GM12878 (cell line): ENCODE results near the gene CCDC9B. TPM values are rescaled to one million over a fixed set of nuclear protein-coding genes. Genes with fewer than 3 reads are reported as not detected.

Experiments used
- ATAC-seq: fragments of 200-7000 bp; cut with Tn5 transposase; 3 replicates; pipeline ENCODE4 v1.9.1; 2020; ENCODE audit warnings: mild to moderate bottlenecking, moderate library complexity
- BruUV-seq: library from RNA; stranded (reverse); fragments of 400-500 nt; replicated peaks from 2 replicates; lab custom pipeline; 2021; lab: Mats Ljungman, UMichigan
- CTCF ChIA-PET: fragments of 300-600 bp; sonication (Branson Sonifier 250); formaldehyde crosslinking; extraction: SDS; loops from one replicate; lab custom pipeline; 2021; ENCODE audit warnings: inconsistent platforms; lab: Yijun Ruan, JAX
- POLR2A ChIA-PET: fragments of 350-600 bp; formaldehyde crosslinking; extraction: SDS; loops from one replicate; lab custom pipeline; 2021; ENCODE audit warnings: inconsistent platforms; lab: Charles Lee
- RAD21 ChIA-PET: fragments of 300-600 bp; sonication (Branson Sonifier 250); formaldehyde crosslinking; loops from one replicate; lab custom pipeline; 2023; ENCODE audit warnings: antibody characterized with exemption; ENCODE audit not compliant: unreplicated experiment; lab: Charles Lee
- SMC1A ChIA-PET: fragments of 300-600 bp; sonication (Branson Sonifier 250); formaldehyde crosslinking; loops from one replicate; lab custom pipeline; 2023; ENCODE audit not compliant: unreplicated experiment, uncharacterized antibody; lab: Charles Lee
- DNase-seq: peaks from one replicate; pipeline ENCODE4 v3.0.0-alpha.2; 2011; ENCODE audit warnings: low read depth, low spot score
- FAIRE-seq: peaks from 3 replicates; lab custom pipeline; 2011; peaks lifted over from hg19 to GRCh38; lab: Jason Lieb, UNC
- H2AFZ ChIP-seq: 2 replicates; pipeline ENCODE4 v1.6.0; 2011; ENCODE audit warnings: low read depth, low read length, control low read depth; ENCODE audit not compliant: control insufficient read depth
- H3K27ac ChIP-seq: 2 replicates; pipeline ENCODE4 v1.5.1; 2011; ENCODE audit warnings: control low read depth; ENCODE audit not compliant: control insufficient read depth, insufficient read depth
- H3K27me3 ChIP-seq, 2 experiments: replicated peaks in 1 of 2; 2 replicates each; pipeline versions ENCODE4 v1.6.0 to v1.6.1; 2011; ENCODE audit warnings: low read length in 1 of 2; ENCODE audit not compliant: control insufficient read depth in 2 of 2, insufficient read depth in 2 of 2
- H3K36me3 ChIP-seq, 2 experiments: 2 replicates each; pipeline ENCODE4 v1.5.1; 2011; ENCODE audit warnings: low read length in 1 of 2; ENCODE audit not compliant: control insufficient read depth in 2 of 2, insufficient read depth in 2 of 2
- H3K4me1 ChIP-seq: 2 replicates; pipeline ENCODE4 v1.6.1; 2011; ENCODE audit warnings: mild to moderate bottlenecking, low read length, moderate library complexity, mixed read lengths; ENCODE audit not compliant: control insufficient read depth, insufficient read depth
- H3K4me2 ChIP-seq: 2 replicates; pipeline ENCODE4 v1.6.0; 2011; ENCODE audit warnings: control low read depth; ENCODE audit not compliant: control insufficient read depth, insufficient read depth
- H3K4me3 ChIP-seq: fragments of 200-600 bp; sonication (generic); 2 replicates; pipeline ENCODE4 v1.5.1; 2016
- H3K79me2 ChIP-seq: 2 replicates; pipeline ENCODE4 v1.6.0; 2011; ENCODE audit warnings: low read length; ENCODE audit not compliant: control insufficient read depth, insufficient read depth
- H3K9ac ChIP-seq: 2 replicates; pipeline ENCODE4 v1.8.0; 2011; ENCODE audit warnings: low read length, control low read depth, mixed read lengths; ENCODE audit not compliant: control insufficient read depth, insufficient read depth
- H3K9me3 ChIP-seq: replicated peaks from 3 replicates; pipeline ENCODE4 v1.5.1; 2011; ENCODE audit warnings: mild to moderate bottlenecking, low read length; ENCODE audit not compliant: control insufficient read depth, insufficient read depth
- H4K20me1 ChIP-seq: 2 replicates; pipeline ENCODE4 v1.6.0; 2011; ENCODE audit not compliant: control insufficient read depth, insufficient read depth
- CHD4 ChIP-seq: fragments of 200-600 bp; sonication (generic); IDR thresholded peaks from 2 replicates; pipeline ENCODE4 v1.6.1; 2016; ENCODE audit warnings: mild to moderate bottlenecking
- EP300 ChIP-seq, 2 experiments: fragments of 150-350 bp in 1 of 2; IDR thresholded peaks; 2 replicates each; pipeline ENCODE4 v1.6.1; 2011 to 2012; ENCODE audit warnings: low read depth in 2 of 2, low read length in 2 of 2, borderline replicate concordance in 1 of 2, improper control_type of control experiment in 1 of 2, inconsistent platforms in 1 of 2; ENCODE audit not compliant: control insufficient read depth in 1 of 2
- ESRRA ChIP-seq: IDR thresholded peaks from 2 replicates; pipeline ENCODE4 v1.6.1; 2012; ENCODE audit warnings: mild to moderate bottlenecking, low read length, improper control_type of control experiment
- KAT2A ChIP-seq: conservative IDR thresholded peaks from 2 replicates; pipeline ENCODE4 v1.6.1; 2011; ENCODE audit warnings: low read depth, low read length; ENCODE audit not compliant: control insufficient read depth
- MTA2 ChIP-seq: fragments of 450-650 bp; IDR thresholded peaks from 2 replicates; pipeline ENCODE4 v1.6.1; 2016; ENCODE audit warnings: low read depth, mild to moderate bottlenecking, moderate library complexity
- POU2F2 ChIP-seq: IDR thresholded peaks from 3 replicates; pipeline ENCODE4 v1.6.1; 2011; ENCODE audit warnings: low read depth, mild to moderate bottlenecking, low read length, borderline replicate concordance
- RBBP5 ChIP-seq: fragments of 200-600 bp; sonication (generic); conservative IDR thresholded peaks from 2 replicates; pipeline ENCODE4 v1.6.1; 2016
- SREBF1 ChIP-seq: IDR thresholded peaks from 2 replicates; pipeline ENCODE4 v1.6.1; 2012; ENCODE audit warnings: mild to moderate bottlenecking, low read length
- TARDBP ChIP-seq: IDR thresholded peaks from 2 replicates; pipeline ENCODE4 v1.6.1; 2016; ENCODE audit warnings: borderline replicate concordance
- WRNIP1 ChIP-seq: IDR thresholded peaks from 2 replicates; pipeline ENCODE4 v1.6.1; 2011; ENCODE audit warnings: low read depth, low read length, improper control_type of control experiment, borderline replicate concordance
- ZNF384 ChIP-seq: IDR thresholded peaks from 2 replicates; pipeline ENCODE4 v1.6.1; 2012; ENCODE audit warnings: low read depth, mild to moderate bottlenecking, low read length, improper control_type of control experiment, borderline replicate concordance
- WGBS: methylation state at CpG from one replicate; pipeline ENCODE4 v1.1.6; 2016; ENCODE audit warnings: low lambda C conversion rate; ENCODE audit not compliant: insufficient replicate concordance, insufficient coverage; ENCODE audit errors: missing lambda C conversion rate; 5-methylcytosine and 5-hydroxymethylcytosine counted together
- in situ Hi-C: fragments of 300-500 bp; cut with MboI; formaldehyde crosslinking; loops from 9 replicates; pipeline ENCODE4 v1.14.3; 2018; ENCODE audit warnings: mixed read lengths
- intact Hi-C: fragments of 100-400 bp; cut with micrococcal nuclease; formaldehyde crosslinking; loops from one replicate; pipeline ENCODE4 v1.14.2; 2022; ENCODE audit not compliant: unreplicated experiment
- polyA plus RNA-seq, 11 experiments: library from polyadenylated mRNA; depleted of rRNA in 4 of 11; unstranded in 6 of 11; stranded (reverse) in 5 of 11; fragments of >200 nt; fragmentation: Nextera tagmentation in 4 of 11; fragmentation: Illumina TruSeq in 1 of 11; extraction: Ambion mirVana in 4 of 11; extraction: Trizol in 1 of 11; gene quantifications; 1 replicate in 1 of 11; 2 replicates in 10 of 11; pipeline versions ENCODE4 v1.2.1 to v1.2.3, GENCODE V29; 2011 to 2016; ENCODE audit warnings: inconsistent platforms in 2 of 11, missing spikeins in 2 of 11, low read depth in 1 of 11
- total RNA-seq, 4 experiments: library from RNA; depleted of rRNA in 3 of 4; stranded (reverse); fragments of >200 nt in 3 of 4; fragmentation: Illumina TruSeq in 1 of 4; extraction: Trizol in 1 of 4; gene quantifications; 2 replicates each; pipeline versions ENCODE4 v1.2.1 to v1.2.3, GENCODE V29; 2013 to 2021
- TF ChIP-seq, protein P1 (sequence below): fragments of 450-650 bp; IDR thresholded peaks from 2 replicates; pipeline ENCODE4 v1.6.1; 2017; ENCODE audit warnings: borderline replicate concordance
- TF ChIP-seq, protein P2 (sequence below): IDR thresholded peaks from 2 replicates; pipeline ENCODE4 v1.6.1; 2012; ENCODE audit warnings: improper control_type of control experiment, low read depth, low read length; ENCODE audit not compliant: insufficient replicate concordance

Gene CCDC9B
- total and polyA plus RNA-seq, 10 of the 15 experiments (the other 5 are each of a cell fraction or from before 2014, with no cell fraction given): 0.01 to 0.08 (median 0.03) TPM; not detected in 6

DNA sequence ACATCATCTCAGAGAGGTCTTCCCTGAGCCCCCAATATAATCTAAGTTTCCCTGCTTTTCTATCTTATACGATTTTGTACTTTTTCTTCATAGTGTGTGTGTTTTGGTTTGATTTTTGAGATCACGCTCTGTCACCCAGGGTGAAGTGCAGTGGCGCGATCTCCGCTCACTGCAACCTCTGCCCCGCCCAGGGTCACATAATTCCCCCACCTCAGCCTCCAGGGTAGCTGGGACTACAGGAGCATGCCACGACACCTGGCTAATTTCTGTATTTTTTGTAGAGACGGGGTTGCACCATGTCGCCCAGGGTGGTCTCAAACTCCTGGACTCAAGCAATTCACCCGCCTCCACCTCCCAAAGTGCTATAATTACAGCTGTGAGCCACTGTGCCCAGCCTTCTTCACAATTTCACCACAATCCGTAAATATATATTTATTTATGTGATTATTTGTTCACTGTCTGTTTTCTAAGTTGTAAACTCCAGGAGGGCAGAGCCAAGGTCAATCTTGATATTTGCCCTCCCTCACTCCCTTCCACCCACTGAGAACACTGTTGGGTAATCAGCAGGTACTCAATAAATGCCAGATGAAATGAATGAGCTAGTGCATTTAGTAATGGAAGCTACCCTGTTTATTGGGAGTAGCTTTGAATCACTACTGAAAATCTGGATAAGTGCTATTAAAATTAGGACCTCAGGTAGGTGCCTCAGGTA lies 41.2 kb upstream of the CCDC9B start (continued):
- TF ChIP-seq ESRRA (no peak), EP300 (IDR thresholded peaks at IDR 0.05; ENCODE audit: borderline replicate concordance in 1 of 2, control insufficient read depth in 1 of 2, low read depth in 2 of 2, low read length in 2 of 2) (no peak), TARDBP (no peak), RBBP5 (no peak), MTA2 (no peak), SREBF1 (no peak), ZNF384 (no peak)
- TF ChIP-seq, protein P1, sequence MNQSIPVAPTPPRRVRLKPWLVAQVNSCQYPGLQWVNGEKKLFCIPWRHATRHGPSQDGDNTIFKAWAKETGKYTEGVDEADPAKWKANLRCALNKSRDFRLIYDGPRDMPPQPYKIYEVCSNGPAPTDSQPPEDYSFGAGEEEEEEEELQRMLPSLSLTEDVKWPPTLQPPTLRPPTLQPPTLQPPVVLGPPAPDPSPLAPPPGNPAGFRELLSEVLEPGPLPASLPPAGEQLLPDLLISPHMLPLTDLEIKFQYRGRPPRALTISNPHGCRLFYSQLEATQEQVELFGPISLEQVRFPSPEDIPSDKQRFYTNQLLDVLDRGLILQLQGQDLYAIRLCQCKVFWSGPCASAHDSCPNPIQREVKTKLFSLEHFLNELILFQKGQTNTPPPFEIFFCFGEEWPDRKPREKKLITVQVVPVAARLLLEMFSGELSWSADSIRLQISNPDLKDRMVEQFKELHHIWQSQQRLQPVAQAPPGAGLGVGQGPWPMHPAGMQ: no peak

GRCh38 chr15:40380636-40381035 lies 39.9 kb upstream of the CCDC9B start:
- intact Hi-C loops: no loop called here
- H3K79me2 ChIP-seq: peaks cover 24% of the 10 kb centered on the region
- H3K36me3 ChIP-seq: 0 out of 4 replicates have a peak, but pooled peaks cover 0 to 3% of the 10 kb centered on the region in 2 experiments
- SMC1A ChIA-PET: no interaction called here
- TF ChIP-seq, protein P2, sequence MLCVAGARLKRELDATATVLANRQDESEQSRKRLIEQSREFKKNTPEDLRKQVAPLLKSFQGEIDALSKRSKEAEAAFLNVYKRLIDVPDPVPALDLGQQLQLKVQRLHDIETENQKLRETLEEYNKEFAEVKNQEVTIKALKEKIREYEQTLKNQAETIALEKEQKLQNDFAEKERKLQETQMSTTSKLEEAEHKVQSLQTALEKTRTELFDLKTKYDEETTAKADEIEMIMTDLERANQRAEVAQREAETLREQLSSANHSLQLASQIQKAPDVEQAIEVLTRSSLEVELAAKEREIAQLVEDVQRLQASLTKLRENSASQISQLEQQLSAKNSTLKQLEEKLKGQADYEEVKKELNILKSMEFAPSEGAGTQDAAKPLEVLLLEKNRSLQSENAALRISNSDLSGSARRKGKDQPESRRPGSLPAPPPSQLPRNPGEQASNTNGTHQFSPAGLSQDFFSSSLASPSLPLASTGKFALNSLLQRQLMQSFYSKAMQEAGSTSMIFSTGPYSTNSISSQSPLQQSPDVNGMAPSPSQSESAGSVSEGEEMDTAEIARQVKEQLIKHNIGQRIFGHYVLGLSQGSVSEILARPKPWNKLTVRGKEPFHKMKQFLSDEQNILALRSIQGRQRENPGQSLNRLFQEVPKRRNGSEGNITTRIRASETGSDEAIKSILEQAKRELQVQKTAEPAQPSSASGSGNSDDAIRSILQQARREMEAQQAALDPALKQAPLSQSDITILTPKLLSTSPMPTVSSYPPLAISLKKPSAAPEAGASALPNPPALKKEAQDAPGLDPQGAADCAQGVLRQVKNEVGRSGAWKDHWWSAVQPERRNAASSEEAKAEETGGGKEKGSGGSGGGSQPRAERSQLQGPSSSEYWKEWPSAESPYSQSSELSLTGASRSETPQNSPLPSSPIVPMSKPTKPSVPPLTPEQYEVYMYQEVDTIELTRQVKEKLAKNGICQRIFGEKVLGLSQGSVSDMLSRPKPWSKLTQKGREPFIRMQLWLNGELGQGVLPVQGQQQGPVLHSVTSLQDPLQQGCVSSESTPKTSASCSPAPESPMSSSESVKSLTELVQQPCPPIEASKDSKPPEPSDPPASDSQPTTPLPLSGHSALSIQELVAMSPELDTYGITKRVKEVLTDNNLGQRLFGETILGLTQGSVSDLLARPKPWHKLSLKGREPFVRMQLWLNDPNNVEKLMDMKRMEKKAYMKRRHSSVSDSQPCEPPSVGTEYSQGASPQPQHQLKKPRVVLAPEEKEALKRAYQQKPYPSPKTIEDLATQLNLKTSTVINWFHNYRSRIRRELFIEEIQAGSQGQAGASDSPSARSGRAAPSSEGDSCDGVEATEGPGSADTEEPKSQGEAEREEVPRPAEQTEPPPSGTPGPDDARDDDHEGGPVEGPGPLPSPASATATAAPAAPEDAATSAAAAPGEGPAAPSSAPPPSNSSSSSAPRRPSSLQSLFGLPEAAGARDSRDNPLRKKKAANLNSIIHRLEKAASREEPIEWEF: no peak
- TF ChIP-seq POU2F2 (no peak), CHD4 (no peak), KAT2A (no peak), WRNIP1 (no peak)
- CTCF ChIA-PET: interaction anchor here (1.0 to 1.5 kb wide), 2 partner anchors 9 to 27 kb away, joined by 4 read pairs; no protein-coding TSS in a partner anchor
- no TSS peak for BruUV-seq
- no peak overlapping the region for H2AFZ ChIP-seq
- no peaks in the 10 kb centered on the region for H3K27me3 ChIP-seq
- no peak overlapping the region for H3K9ac ChIP-seq
- peaks cover 3% of the 10 kb centered on the region; the same call in 1 of the 2 replicates for H3K4me1 ChIP-seq
- FAIRE-seq: no peak
- H3K27ac ChIP-seq: no peak overlapping the region
- no peak for DNase-seq
- POLR2A ChIA-PET: no interaction called here
- in situ Hi-C loops: no loop called here
- no peak overlapping the region for H3K4me3 ChIP-seq
- H4K20me1 ChIP-seq: no peaks in the 10 kb centered on the region
- WGBS: 65% methylated on average over 10 of the region's 10 CpGs
- no peaks in the 10 kb centered on the region for H3K9me3 ChIP-seq
- no peak overlapping the region for H3K4me2 ChIP-seq
- ATAC-seq: no peak
- RAD21 ChIA-PET: no interaction called here
